H1 (cell line): ENCODE results near the gene LDAH. TPM values are rescaled to one million over a fixed set of nuclear protein-coding genes. Genes with fewer than 3 reads are reported as not detected.

Experiments used
- CTCF ChIA-PET: fragments of 300-600 bp; sonication (Branson Sonifier 250); formaldehyde crosslinking; loops from one replicate; lab custom pipeline; 2021; ENCODE audit not compliant: partially characterized antibody; lab: Charles Lee
- POLR2A ChIA-PET: fragments of 300-600 bp; sonication (Branson Sonifier 250); formaldehyde crosslinking; loops from one replicate; lab custom pipeline; 2021; ENCODE audit warnings: inconsistent platforms; ENCODE audit not compliant: partially characterized antibody; lab: Charles Lee
- DNase-seq, 2 experiments: peaks; one replicate each; pipeline versions ENCODE4 v3.0.0 to v3.0.0-alpha.2; 2010 to 2022; ENCODE audit warnings: low spot score in 2 of 2, low read depth in 1 of 2, mixed read lengths in 1 of 2
- FAIRE-seq: peaks from 2 replicates; lab custom pipeline; 2011; peaks lifted over from hg19 to GRCh38; lab: Jason Lieb, UNC
- H2AFZ ChIP-seq: 2 replicates; pipeline ENCODE4 v1.8.1; 2012; ENCODE audit warnings: low read length, inconsistent platforms
- H2AK5ac ChIP-seq: 2 replicates; pipeline ENCODE4 v1.6.1; 2013; ENCODE audit warnings: low read depth, low read length
- H2BK120ac ChIP-seq: replicated peaks from 2 replicates; pipeline ENCODE3; 2013; ENCODE audit warnings: low read depth, low read length, inconsistent platforms
- H2BK12ac ChIP-seq: 2 replicates; pipeline ENCODE4 v1.6.1; 2013; ENCODE audit warnings: low read depth, low read length
- H2BK15ac ChIP-seq: 2 replicates; pipeline ENCODE4 v1.6.1; 2013; ENCODE audit warnings: low read length
- H2BK20ac ChIP-seq: 2 replicates; pipeline ENCODE4 v1.6.1; 2013; ENCODE audit warnings: low read length
- H2BK5ac ChIP-seq: 2 replicates; pipeline ENCODE4 v1.6.1; 2013; ENCODE audit warnings: low read depth, low read length
- H3K14ac ChIP-seq: 2 replicates; pipeline ENCODE4 v1.6.1; 2013; ENCODE audit warnings: inconsistent platforms; ENCODE audit not compliant: insufficient read length
- H3K18ac ChIP-seq: 2 replicates; pipeline ENCODE4 v1.6.1; 2013; ENCODE audit warnings: low read length; ENCODE audit errors: extremely low read depth
- H3K23ac ChIP-seq: 2 replicates; pipeline ENCODE4 v1.6.1; 2013; ENCODE audit warnings: inconsistent platforms; ENCODE audit not compliant: insufficient read length
- H3K23me2 ChIP-seq: 2 replicates; pipeline ENCODE4 v1.6.1; 2013; ENCODE audit warnings: low read depth, low read length
- H3K27ac ChIP-seq: 2 replicates; pipeline ENCODE4 v1.6.1; 2011; ENCODE audit warnings: low read depth, low read length, inconsistent platforms
- H3K27me3 ChIP-seq, 4 experiments: replicated peaks in 1 of 4; 1 replicate in 1 of 4; 2 replicates in 3 of 4; pipeline versions ENCODE4 v1.6.1 to v1.8.1; 2011 to 2013; ENCODE audit warnings: low read length in 3 of 4, mild to moderate bottlenecking in 3 of 4, inconsistent platforms in 2 of 4, mixed read lengths in 2 of 4, moderate library complexity in 1 of 4; ENCODE audit not compliant: control insufficient read depth in 3 of 4, insufficient read depth in 3 of 4; ENCODE audit errors: extremely low read depth in 1 of 4
- H3K36me3 ChIP-seq, 4 experiments: 2 replicates each; pipeline versions ENCODE4 v1.6.1 to v1.8.1; 2011 to 2013; ENCODE audit warnings: mild to moderate bottlenecking in 4 of 4, low read length in 3 of 4, moderate library complexity in 2 of 4, control low read depth in 1 of 4, inconsistent platforms in 1 of 4; ENCODE audit not compliant: insufficient read depth in 4 of 4, control insufficient read depth in 2 of 4
- H3K4ac ChIP-seq: replicated peaks from 2 replicates; pipeline ENCODE3; 2013; ENCODE audit warnings: low read length, low read depth, mixed read lengths, inconsistent platforms; ENCODE audit not compliant: insufficient read length
- H3K4me1 ChIP-seq, 4 experiments: replicated peaks in 1 of 4; 1 replicate in 1 of 4; 2 replicates in 3 of 4; pipeline versions ENCODE4 v1.6.1 to v1.8.1; 2011 to 2013; ENCODE audit warnings: low read length in 3 of 4, inconsistent platforms in 2 of 4, mixed read lengths in 1 of 4; ENCODE audit not compliant: insufficient read depth in 4 of 4, control insufficient read depth in 3 of 4
- H3K4me2 ChIP-seq, 2 experiments: 2 replicates each; pipeline versions ENCODE4 v1.6.1 to v1.8.1; 2011 to 2013; ENCODE audit warnings: low read depth in 2 of 2, low read length in 2 of 2, control low read depth in 1 of 2, inconsistent platforms in 1 of 2, mild to moderate bottlenecking in 1 of 2; ENCODE audit not compliant: insufficient read depth in 1 of 2
- H3K4me3 ChIP-seq, 4 experiments: fragments of 200-600, 300-600 bp in 1 of 4; sonication (generic), shearing (Covaris generic), sonication (Bioruptor Twin) in 1 of 4; 2 replicates each; pipeline versions ENCODE4 v1.5.1 to v1.8.1; 2011 to 2016; ENCODE audit warnings: low read length in 4 of 4, low read depth in 3 of 4, control low read depth in 2 of 4, inconsistent platforms in 2 of 4, mild to moderate bottlenecking in 2 of 4, mixed read lengths in 1 of 4, moderate library complexity in 1 of 4; ENCODE audit not compliant: insufficient read depth in 2 of 4; ENCODE audit errors: extremely low read depth in 1 of 4
- H3K56ac ChIP-seq: replicated peaks from 2 replicates; pipeline ENCODE3; 2013; ENCODE audit warnings: low read depth, mild to moderate bottlenecking, mixed read lengths, low read length, inconsistent platforms; ENCODE audit not compliant: insufficient read length
- H3K79me1 ChIP-seq: 2 replicates; pipeline ENCODE4 v1.6.1; 2013; ENCODE audit warnings: low read depth, low read length, control low read depth
- H3K79me2 ChIP-seq, 2 experiments: 2 replicates each; pipeline versions ENCODE4 v1.6.1 to v1.8.1; 2012 to 2013; ENCODE audit warnings: low read length in 2 of 2, mild to moderate bottlenecking in 2 of 2, inconsistent platforms in 1 of 2; ENCODE audit not compliant: insufficient read depth in 2 of 2, control insufficient read depth in 1 of 2
- H3K9ac ChIP-seq, 4 experiments: replicated peaks in 1 of 4; 1 replicate in 1 of 4; 2 replicates in 3 of 4; pipeline versions ENCODE4 v1.6.1 to v1.8.1; 2011 to 2013; ENCODE audit warnings: low read depth in 3 of 4, low read length in 3 of 4, control low read depth in 2 of 4, mild to moderate bottlenecking in 2 of 4, moderate library complexity in 2 of 4, inconsistent platforms in 1 of 4; ENCODE audit errors: extremely low read depth in 1 of 4
- H3K9me3 ChIP-seq, 2 experiments: 2 replicates each; pipeline versions ENCODE4 v1.6.1 to v1.8.1; 2012 to 2013; ENCODE audit warnings: mild to moderate bottlenecking in 2 of 2, moderate library complexity in 2 of 2, control low read depth in 1 of 2, inconsistent platforms in 1 of 2, low read depth in 1 of 2, low read length in 1 of 2, mixed read lengths in 1 of 2; ENCODE audit not compliant: insufficient read depth in 2 of 2
- H4K20me1 ChIP-seq, 2 experiments: replicated peaks in 1 of 2; 2 replicates each; pipeline versions ENCODE3 to v1.8.1; 2011 to 2013; ENCODE audit warnings: inconsistent platforms in 2 of 2, low read length in 2 of 2, mild to moderate bottlenecking in 1 of 2; ENCODE audit not compliant: insufficient read depth in 2 of 2, control insufficient read depth in 1 of 2
- H4K5ac ChIP-seq: 2 replicates; pipeline ENCODE4 v1.6.1; 2013; ENCODE audit warnings: low read length, low read depth, mixed read lengths, inconsistent platforms; ENCODE audit not compliant: insufficient read length
- H4K8ac ChIP-seq: 2 replicates; pipeline ENCODE4 v1.8.0; 2013; ENCODE audit warnings: mild to moderate bottlenecking, moderate library complexity, low read length, inconsistent platforms; ENCODE audit not compliant: insufficient read depth; ENCODE audit errors: extremely low read depth
- H4K91ac ChIP-seq: replicated peaks from 2 replicates; pipeline ENCODE3; 2013; ENCODE audit warnings: low read length, mixed read lengths, inconsistent platforms; ENCODE audit not compliant: insufficient read length
- ASH2L ChIP-seq: fragments of 200-600, 300-600 bp; sonication (generic); IDR thresholded peaks from one replicate; pipeline ENCODE4 v1.7.1; 2017; ENCODE audit warnings: low read length
- BACH1 ChIP-seq: IDR thresholded peaks from 2 replicates; pipeline ENCODE4 v1.6.1; 2012; ENCODE audit warnings: low read length, improper control_type of control experiment
- CBX5 ChIP-seq: fragments of 300-800, 300-1000 bp; sonication (generic); IDR thresholded peaks from 2 replicates; pipeline ENCODE4 v1.7.1; 2016; ENCODE audit warnings: antibody characterized with exemption, low read length, low read depth
- CBX8 ChIP-seq: fragments of 300-800, 300-1000 bp; sonication (generic); IDR thresholded peaks from 2 replicates; pipeline ENCODE4 v1.7.1; 2016; ENCODE audit warnings: low read depth, low read length, borderline replicate concordance
- GTF2F1 ChIP-seq: IDR thresholded peaks from 2 replicates; pipeline ENCODE4 v1.6.1; 2012; ENCODE audit warnings: low read depth, low read length, improper control_type of control experiment, borderline replicate concordance
- JUN ChIP-seq: IDR thresholded peaks from 2 replicates; pipeline ENCODE4 v1.6.1; 2011; ENCODE audit warnings: low read depth, mild to moderate bottlenecking, improper control_type of control experiment, low read length
- MAFK ChIP-seq: IDR thresholded peaks from 2 replicates; pipeline ENCODE4 v1.6.1; 2012; ENCODE audit warnings: low read depth, mild to moderate bottlenecking, improper control_type of control experiment, low read length
- SAP30 ChIP-seq: fragments of 300-600 bp; sonication (generic); IDR thresholded peaks from 2 replicates; pipeline ENCODE4 v1.7.1; 2012; ENCODE audit warnings: low read length, moderate library complexity, mild to moderate bottlenecking, inconsistent platforms; ENCODE audit not compliant: insufficient read depth, insufficient replicate concordance
- SUZ12 ChIP-seq: fragments of 200-600 bp; sonication (generic); IDR thresholded peaks from 2 replicates; pipeline ENCODE4 v1.6.1; 2012; ENCODE audit warnings: mild to moderate bottlenecking, inconsistent platforms, low read length, moderate library complexity, mixed read lengths
- TAF1 ChIP-seq: IDR thresholded peaks from 2 replicates; pipeline ENCODE4 v1.6.1; 2011; ENCODE audit warnings: mild to moderate bottlenecking, low read depth, low read length
- TAF7 ChIP-seq: optimal IDR thresholded peaks from 2 replicates; pipeline ENCODE3; 2011; ENCODE audit warnings: low read depth, mild to moderate bottlenecking, inconsistent platforms, low read length, moderate library complexity, borderline replicate concordance
- ZNF274 ChIP-seq: IDR thresholded peaks from 2 replicates; pipeline ENCODE4 v1.7.0; 2012; ENCODE audit warnings: low read length, borderline replicate concordance; ENCODE audit errors: extremely low read depth
- WGBS, 2 experiments: shearing (Covaris generic) in 1 of 2; methylation state at CpG; one replicate each; pipeline versions ENCODE4 v1.1.6 to v1.1.7; 2013 to 2015; ENCODE audit warnings: low lambda C conversion rate in 2 of 2, mixed read lengths in 2 of 2, inconsistent platforms in 1 of 2, low coverage in 1 of 2, missing lambda C conversion rate in 1 of 2; ENCODE audit not compliant: insufficient replicate concordance in 2 of 2, insufficient coverage in 1 of 2, insufficient read length in 1 of 2; ENCODE audit errors: extremely low coverage in 1 of 2, missing lambda C conversion rate in 1 of 2; 5-methylcytosine and 5-hydroxymethylcytosine counted together
- polyA plus RNA-seq, 7 experiments: library from polyadenylated mRNA; depleted of rRNA in 3 of 7; stranded (reverse) in 5 of 7; unstranded in 2 of 7; fragments of >200 nt in 5 of 7; fragments of 200-250 nt in 2 of 7; gene quantifications; 1 replicate in 5 of 7; 2 replicates in 1 of 7; 4 replicates in 1 of 7; pipeline versions ENCODE4 v1.2.1 to v1.2.3, GENCODE V29; 2011 to 2013; ENCODE audit warnings: missing spikeins in 2 of 7, mixed read lengths in 2 of 7
- total RNA-seq: library from RNA; stranded (reverse); fragmentation: NEBNext Ultra II Directional; extraction: Animal tissue kit (Norgen Biotek cat#: 25700); gene quantifications from 2 replicates; pipeline ENCODE4 v1.2.1, GENCODE V29; 2021
- TF ChIP-seq, protein P1 (sequence below): IDR thresholded peaks from 2 replicates; pipeline ENCODE4 v1.6.1; 2011; ENCODE audit warnings: low read depth, mild to moderate bottlenecking, low read length; ENCODE audit not compliant: insufficient read depth

Gene LDAH
- total and polyA plus RNA-seq, 2 of the 8 experiments (the other 6 are each of a cell fraction or from before 2014, with no cell fraction given), result 10.9 to 26.3 TPM

DNA sequence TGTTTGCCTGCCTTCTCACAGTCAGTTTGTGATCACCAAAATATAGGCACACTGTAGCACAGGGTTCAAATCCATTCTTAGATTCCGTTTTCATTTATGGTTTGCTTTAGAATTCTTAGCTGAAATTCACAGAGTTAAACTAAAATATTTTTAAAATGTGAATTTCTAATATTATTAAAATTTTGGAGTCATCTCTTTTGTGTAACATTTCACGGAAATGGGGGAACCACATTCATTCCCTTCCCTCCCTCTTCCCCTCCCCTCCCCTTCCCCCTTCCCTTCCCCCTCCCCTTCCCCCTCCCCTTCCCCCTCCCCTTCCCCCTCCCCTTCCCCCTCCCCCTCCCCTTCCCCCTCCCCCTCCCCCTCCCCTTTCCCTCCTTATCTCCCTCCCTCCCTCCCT is 11.4 kb upstream of the LDAH start:
- Histone ChIP-seq H4K5ac (no peak overlapping the region), H3K9me3 (no peaks in the 10 kb centered on the region), H2BK120ac (no peak overlapping the region), H3K23ac (no peak overlapping the region), H3K79me1 (no peaks in the 10 kb centered on the region), H3K79me2 (no peaks in the 10 kb centered on the region), H2AFZ (no peak overlapping the region), H2BK15ac (no peak overlapping the region), H3K18ac (no peak overlapping the region), H3K14ac (no peak overlapping the region), H2BK20ac (no peak overlapping the region), H2BK12ac (no peak overlapping the region), H4K8ac (no peak overlapping the region), H3K4ac (no peak overlapping the region), H3K9ac (no peak overlapping the region), H3K27ac (no peak overlapping the region), H2AK5ac (no peak overlapping the region), H3K23me2 (no peaks in the 10 kb centered on the region), H4K91ac (no peak overlapping the region), H4K20me1 (no peaks in the 10 kb centered on the region), H3K4me3 (no peak overlapping the region), H3K4me2 (no peak overlapping the region; a peak in 1 of 4 replicates), H3K27me3 (no peaks in the 10 kb centered on the region), H3K56ac (no peak overlapping the region), H3K36me3 (no peaks in the 10 kb centered on the region), H2BK5ac (no peak overlapping the region), H3K4me1 (no peaks in the 10 kb centered on the region)
- 81% methylated on average over 1 of the region's 2 CpGs; no CpG with 5 or more reads in 1 of the 2 experiments for WGBS, 2 experiments
- ChIA-PET POLR2A (interaction anchor here (2.4 kb wide), 1 partner anchor 12 kb away, joined by 8 read pairs; the partner anchor contains the start of gene LDAH), CTCF (interaction anchor here (0.7 to 1.3 kb wide), 3 partner anchors 25 to 173 kb away, joined by 3 read pairs; no protein-coding TSS in a partner anchor)
- no peak for FAIRE-seq
- no peak for DNase-seq
- no peak for TF ChIP-seq ZNF274
- no peak for TF ChIP-seq MAFK
- no peak for TF ChIP-seq TAF1
- TF ChIP-seq BACH1, result no peak
- no peak for TF ChIP-seq SAP30
- TF ChIP-seq SUZ12, result no peak
- TF ChIP-seq JUN, result no peak
- TF ChIP-seq CBX5, result no peak
- no peak for TF ChIP-seq GTF2F1
- TF ChIP-seq ASH2L, result no peak
- TF ChIP-seq, protein P1, sequence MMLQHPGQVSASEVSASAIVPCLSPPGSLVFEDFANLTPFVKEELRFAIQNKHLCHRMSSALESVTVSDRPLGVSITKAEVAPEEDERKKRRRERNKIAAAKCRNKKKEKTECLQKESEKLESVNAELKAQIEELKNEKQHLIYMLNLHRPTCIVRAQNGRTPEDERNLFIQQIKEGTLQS, result no peak
- no peak for TF ChIP-seq TAF7
- TF ChIP-seq CBX8, result no peak
